Fibroblast of villous mesenchyme (primary cell): ENCODE results near the gene FAM227B. TPM values are rescaled to one million over a fixed set of nuclear protein-coding genes. Genes with fewer than 3 reads are reported as not detected.
A peak's percentile ranks its signal among the peaks of the same experiment; 100 is the strongest.

ENCODE experiments used
- DNase-seq: peaks from one replicate; pipeline ENCODE4 v3.0.0-alpha.2; 2010; ENCODE audit warnings: low read depth
- H3K4me3 ChIP-seq: 2 replicates; pipeline ENCODE4 v1.5.1; 2011; ENCODE audit warnings: low read depth, mild to moderate bottlenecking, low read length
- CTCF ChIP-seq: IDR thresholded peaks from 2 replicates; pipeline ENCODE4 v1.5.1; 2012; ENCODE audit warnings: low read depth, mild to moderate bottlenecking, low read length; ENCODE audit not compliant: insufficient read depth
- total RNA-seq: library from RNA; depleted of rRNA; stranded (reverse); fragments of >200 nt; gene quantifications from 2 replicates; pipeline ENCODE4 v1.2.3, GENCODE V29; 2012

The FAM227B gene
- total RNA-seq, 1 donor = 4.3 TPM

- no peak for TF ChIP-seq CTCF
- H3K4me3 ChIP-seq = peak overlapping the region; percentile 88
- peak; percentile 34 for DNase-seq
Measured at GRCh38 chr15:49428409-49429095, 192.1 kb downstream of the FAM227B start.

GRCh38 chr15:49427372-49427771 lies 193.2 kb downstream of the FAM227B start:
- no peak for DNase-seq
- peak overlapping the region; percentile 88 for H3K4me3 ChIP-seq
- TF ChIP-seq CTCF = no peak

GRCh38 chr15:49424954-49425353 lies 195.7 kb downstream of the FAM227B start:
- H3K4me3 ChIP-seq = peak overlapping the region; percentile 88
- DNase-seq = no peak
- no peak for TF ChIP-seq CTCF

- DNase-seq = peak; percentile 66
- TF ChIP-seq CTCF = no peak
- peak overlapping the region; percentile 88 for H3K4me3 ChIP-seq
Measured at GRCh38 chr15:49423901-49424550, 196.6 kb downstream of the FAM227B start.

GRCh38 chr15:49423021-49423420 lies 197.6 kb downstream of the FAM227B start, which contains the start of gene FGF7:
Gene FGF7, plus strand, starts transcription at chr15:49423242. Its CDS starts 1,056 bp downstream, at chr15:49424298.
- peak within 1 kb of the TSS; percentile 88 for H3K4me3 ChIP-seq
- DNase-seq = peak; percentile 94
- TF ChIP-seq CTCF = peak; percentile 39

- TF ChIP-seq CTCF = peak; percentile 79
- peak; percentile 77 for DNase-seq
- no peak overlapping the region for H3K4me3 ChIP-seq
Measured at GRCh38 chr15:49421991-49422390, 198.6 kb downstream of the FAM227B start.
